HCT116 (cell line): ENCODE data around the gene PPM1B.

ENCODE experiments used
- CEBPB ChIP-seq: IDR thresholded peaks from 2 replicates; pipeline ENCODE4 v1.6.1; 2012; ENCODE audit warnings: low read depth
- ELF1 ChIP-seq: IDR thresholded peaks from 2 replicates; pipeline ENCODE4 v1.6.1; 2012; ENCODE audit warnings: low read depth, borderline replicate concordance
- EZH2 ChIP-seq: fragments of 200-600 bp; sonication (generic); IDR thresholded peaks from 2 replicates; pipeline ENCODE4 v1.6.1; 2017; ENCODE audit warnings: antibody characterized with exemption, mixed run types
- EZH2phosphoT487 ChIP-seq: fragments of 200-600 bp; IDR thresholded peaks from 2 replicates; pipeline ENCODE4 v1.6.1; 2018; ENCODE audit warnings: antibody characterized with exemption, borderline replicate concordance
- FOSL1 ChIP-seq: IDR thresholded peaks from 2 replicates; pipeline ENCODE4 v1.6.1; 2012; ENCODE audit warnings: low read depth
- POLR2AphosphoS5 ChIP-seq: IDR thresholded peaks from 2 replicates; pipeline ENCODE4 v1.6.1; 2011; ENCODE audit warnings: mild to moderate bottlenecking, low read depth, low read length, moderate library complexity
- SRF ChIP-seq: IDR thresholded peaks from 2 replicates; pipeline ENCODE4 v1.6.1; 2012; ENCODE audit warnings: low read depth
- TF ChIP-seq, protein P1 (sequence below): IDR thresholded peaks from 2 replicates; pipeline ENCODE4 v1.6.1; 2012; ENCODE audit warnings: low read depth
- TF ChIP-seq, protein P2 (sequence below), 3 experiments: fragments of 200-600 bp in 1 of 3; sonication (generic) in 1 of 3; IDR thresholded peaks in 2 of 3; conservative IDR thresholded peaks in 1 of 3; 2 replicates each; pipeline ENCODE4 v1.5.1; 2012 to 2017; ENCODE audit warnings: low read depth in 2 of 3, low read length in 2 of 3, antibody characterized with exemption in 1 of 3, borderline replicate concordance in 1 of 3, control low read depth in 1 of 3, mild to moderate bottlenecking in 1 of 3, mixed read lengths in 1 of 3, mixed run types in 1 of 3, moderate library complexity in 1 of 3; ENCODE audit not compliant: insufficient read depth in 1 of 3
- TF ChIP-seq, protein P3 (sequence below): IDR thresholded peaks from 2 replicates; pipeline ENCODE4 v1.6.1; 2012

DNA sequence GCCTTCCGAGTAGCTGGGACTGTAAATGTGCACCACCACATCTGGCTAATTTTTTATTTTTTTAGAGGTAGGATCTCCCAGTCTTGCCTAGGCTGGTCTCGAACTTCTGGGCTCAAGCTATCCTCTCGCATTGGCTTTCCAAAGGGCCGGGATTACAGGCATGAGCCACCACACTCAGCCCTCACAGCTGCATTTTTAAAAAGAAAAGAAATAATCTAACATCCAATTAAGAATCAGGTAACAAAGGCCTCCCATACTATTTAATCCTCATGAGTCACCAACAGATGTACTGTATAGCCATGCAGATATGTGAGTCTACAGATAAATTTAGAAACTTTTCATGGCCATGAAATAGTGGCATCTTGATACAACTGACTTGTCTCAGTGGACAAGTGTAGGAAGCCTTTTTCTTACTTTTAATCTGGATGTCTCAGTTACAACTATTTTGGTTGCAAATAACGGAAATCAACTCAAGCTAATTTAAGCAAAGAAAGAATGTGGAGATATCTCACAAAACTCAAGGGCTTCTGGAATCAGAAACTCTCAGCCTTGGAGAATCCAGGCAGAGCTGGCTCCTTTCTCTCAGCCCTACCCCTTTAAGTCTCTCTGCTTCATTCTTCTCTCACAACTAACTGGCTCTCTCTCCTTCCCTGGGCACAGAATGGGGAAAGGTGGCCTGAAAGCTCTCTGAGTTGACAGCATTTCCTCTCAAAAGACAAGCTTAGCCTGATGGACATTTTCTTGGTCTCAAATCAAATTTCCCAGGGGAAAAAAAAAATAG is 12.8 kb upstream of the PPM1B start:
- TF ChIP-seq, protein P1, sequence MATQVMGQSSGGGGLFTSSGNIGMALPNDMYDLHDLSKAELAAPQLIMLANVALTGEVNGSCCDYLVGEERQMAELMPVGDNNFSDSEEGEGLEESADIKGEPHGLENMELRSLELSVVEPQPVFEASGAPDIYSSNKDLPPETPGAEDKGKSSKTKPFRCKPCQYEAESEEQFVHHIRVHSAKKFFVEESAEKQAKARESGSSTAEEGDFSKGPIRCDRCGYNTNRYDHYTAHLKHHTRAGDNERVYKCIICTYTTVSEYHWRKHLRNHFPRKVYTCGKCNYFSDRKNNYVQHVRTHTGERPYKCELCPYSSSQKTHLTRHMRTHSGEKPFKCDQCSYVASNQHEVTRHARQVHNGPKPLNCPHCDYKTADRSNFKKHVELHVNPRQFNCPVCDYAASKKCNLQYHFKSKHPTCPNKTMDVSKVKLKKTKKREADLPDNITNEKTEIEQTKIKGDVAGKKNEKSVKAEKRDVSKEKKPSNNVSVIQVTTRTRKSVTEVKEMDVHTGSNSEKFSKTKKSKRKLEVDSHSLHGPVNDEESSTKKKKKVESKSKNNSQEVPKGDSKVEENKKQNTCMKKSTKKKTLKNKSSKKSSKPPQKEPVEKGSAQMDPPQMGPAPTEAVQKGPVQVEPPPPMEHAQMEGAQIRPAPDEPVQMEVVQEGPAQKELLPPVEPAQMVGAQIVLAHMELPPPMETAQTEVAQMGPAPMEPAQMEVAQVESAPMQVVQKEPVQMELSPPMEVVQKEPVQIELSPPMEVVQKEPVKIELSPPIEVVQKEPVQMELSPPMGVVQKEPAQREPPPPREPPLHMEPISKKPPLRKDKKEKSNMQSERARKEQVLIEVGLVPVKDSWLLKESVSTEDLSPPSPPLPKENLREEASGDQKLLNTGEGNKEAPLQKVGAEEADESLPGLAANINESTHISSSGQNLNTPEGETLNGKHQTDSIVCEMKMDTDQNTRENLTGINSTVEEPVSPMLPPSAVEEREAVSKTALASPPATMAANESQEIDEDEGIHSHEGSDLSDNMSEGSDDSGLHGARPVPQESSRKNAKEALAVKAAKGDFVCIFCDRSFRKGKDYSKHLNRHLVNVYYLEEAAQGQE = no peak
- no peak for TF ChIP-seq ELF1
- TF ChIP-seq, protein P2, sequence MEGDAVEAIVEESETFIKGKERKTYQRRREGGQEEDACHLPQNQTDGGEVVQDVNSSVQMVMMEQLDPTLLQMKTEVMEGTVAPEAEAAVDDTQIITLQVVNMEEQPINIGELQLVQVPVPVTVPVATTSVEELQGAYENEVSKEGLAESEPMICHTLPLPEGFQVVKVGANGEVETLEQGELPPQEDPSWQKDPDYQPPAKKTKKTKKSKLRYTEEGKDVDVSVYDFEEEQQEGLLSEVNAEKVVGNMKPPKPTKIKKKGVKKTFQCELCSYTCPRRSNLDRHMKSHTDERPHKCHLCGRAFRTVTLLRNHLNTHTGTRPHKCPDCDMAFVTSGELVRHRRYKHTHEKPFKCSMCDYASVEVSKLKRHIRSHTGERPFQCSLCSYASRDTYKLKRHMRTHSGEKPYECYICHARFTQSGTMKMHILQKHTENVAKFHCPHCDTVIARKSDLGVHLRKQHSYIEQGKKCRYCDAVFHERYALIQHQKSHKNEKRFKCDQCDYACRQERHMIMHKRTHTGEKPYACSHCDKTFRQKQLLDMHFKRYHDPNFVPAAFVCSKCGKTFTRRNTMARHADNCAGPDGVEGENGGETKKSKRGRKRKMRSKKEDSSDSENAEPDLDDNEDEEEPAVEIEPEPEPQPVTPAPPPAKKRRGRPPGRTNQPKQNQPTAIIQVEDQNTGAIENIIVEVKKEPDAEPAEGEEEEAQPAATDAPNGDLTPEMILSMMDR (IDR thresholded peaks at IDR 0.05 in 2 of 3, conservative IDR thresholded peaks at IDR 0.05 in 1 of 3; ENCODE audit: borderline replicate concordance in 1 of 3, insufficient read depth in 1 of 3, low read depth in 2 of 3, low read length in 2 of 3) = no peak
- no peak for TF ChIP-seq FOSL1
- TF ChIP-seq EZH2 = no peak
- no peak for TF ChIP-seq EZH2phosphoT487
- no peak for TF ChIP-seq SRF
- TF ChIP-seq, protein P3, sequence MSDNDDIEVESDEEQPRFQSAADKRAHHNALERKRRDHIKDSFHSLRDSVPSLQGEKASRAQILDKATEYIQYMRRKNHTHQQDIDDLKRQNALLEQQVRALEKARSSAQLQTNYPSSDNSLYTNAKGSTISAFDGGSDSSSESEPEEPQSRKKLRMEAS = no peak
- TF ChIP-seq POLR2AphosphoS5 = no peak
- TF ChIP-seq CEBPB = no peak
